GM21786 (cell line): ENCODE data around the gene SMIM29.
A peak's percentile ranks its signal among the peaks of the same experiment; 100 is the strongest.

Source experiments
- ATAC-seq: cut with Tn5 transposase; IDR thresholded peaks from one replicate; pipeline ENCODE4 v1.9.1; 2021; ENCODE audit not compliant: unreplicated experiment

Gene SMIM29

DNA sequence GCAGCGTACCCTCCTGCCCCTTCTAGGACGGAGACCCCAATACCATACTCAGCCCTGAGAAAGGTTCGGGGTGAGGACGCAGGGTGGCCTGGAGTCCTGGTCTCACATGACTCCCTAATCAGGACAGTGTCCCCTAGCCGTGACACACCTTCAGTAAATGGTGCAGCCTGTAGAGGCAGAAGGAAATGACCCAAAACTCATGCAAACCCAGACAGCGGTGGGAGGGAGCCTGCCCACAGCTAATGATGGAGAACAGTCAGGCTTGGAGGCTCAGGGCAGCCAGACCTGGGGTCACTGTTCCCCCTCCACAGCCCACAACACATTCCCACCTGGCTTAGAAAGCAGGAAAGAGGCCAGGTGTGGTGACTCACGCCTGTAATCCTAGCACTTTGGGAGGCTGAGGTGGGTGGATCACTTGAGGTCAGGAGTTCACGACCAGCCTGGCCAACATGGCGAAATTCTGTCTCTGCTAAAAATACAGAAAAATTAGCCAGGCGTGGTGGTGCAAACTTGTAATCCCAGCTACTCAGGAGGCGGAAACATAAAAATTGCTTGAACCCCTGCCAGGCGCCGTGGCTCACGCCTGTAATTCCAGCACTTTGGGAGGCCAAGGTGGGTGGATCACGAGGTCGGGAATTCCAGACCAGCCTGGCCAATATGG is 20.9 kb downstream of the SMIM29 start:
- ATAC-seq: no peak

DNA sequence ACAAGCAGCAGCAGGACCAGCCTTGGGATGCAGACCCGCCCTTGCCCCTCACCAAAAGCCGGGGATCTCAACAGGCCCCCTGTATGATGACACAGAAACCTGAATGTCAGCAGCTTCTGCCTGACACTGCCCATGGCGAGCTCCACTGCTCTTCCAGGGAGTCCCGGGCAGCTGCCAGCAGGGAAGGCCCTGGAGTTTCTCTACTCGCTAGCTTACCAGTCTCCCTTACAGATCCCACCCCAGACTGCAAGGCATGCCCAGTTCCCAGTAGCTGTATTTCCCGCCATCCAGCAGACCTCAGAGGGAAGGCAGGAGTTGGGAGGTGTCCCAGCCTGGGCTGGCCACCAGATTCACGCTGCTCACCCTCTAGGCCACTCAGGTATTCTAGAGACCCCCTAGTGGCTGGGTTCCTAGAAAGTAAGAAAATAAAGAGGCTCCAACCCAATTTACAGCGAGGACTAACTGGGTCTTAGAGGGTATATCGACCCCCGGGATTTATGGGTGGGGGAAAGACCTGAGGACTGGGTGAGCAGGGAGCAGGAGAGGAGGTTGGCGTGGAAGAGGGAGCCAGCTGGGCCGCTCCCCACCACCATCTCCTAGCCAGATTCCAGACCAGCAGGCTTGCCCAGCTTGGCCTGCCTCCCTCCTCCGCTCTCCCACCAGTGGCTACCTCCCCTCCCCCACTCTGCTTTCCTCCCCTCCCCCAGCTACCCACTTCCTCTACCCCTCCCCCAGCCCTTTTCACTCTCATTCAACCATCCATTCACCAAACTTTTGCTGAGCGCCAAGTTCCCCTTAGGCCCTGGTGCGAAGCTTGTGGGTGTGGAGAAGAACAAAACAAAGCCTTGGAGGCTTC is 21.8 kb downstream of the SMIM29 start:
- no peak for ATAC-seq

DNA sequence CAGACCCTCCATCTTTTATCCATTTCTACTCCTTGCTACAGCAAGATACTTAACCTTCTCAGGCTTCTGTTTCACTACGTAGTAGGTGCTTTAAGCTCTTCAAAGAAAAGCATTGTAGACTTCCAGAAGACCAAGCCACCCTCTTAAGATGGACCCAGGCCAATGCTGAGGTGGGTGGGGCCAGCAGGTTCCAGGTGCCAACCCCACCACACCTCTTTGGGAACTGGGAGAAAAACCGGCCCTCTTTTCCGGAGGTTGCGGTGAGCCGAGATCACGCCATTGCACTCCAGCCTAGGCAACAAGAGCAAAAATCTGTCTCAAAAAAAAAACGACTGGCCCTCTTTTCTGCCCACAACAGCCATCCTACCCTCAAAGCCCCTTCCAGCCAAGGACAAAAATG is 22.7 kb downstream of the SMIM29 start:
- no peak for ATAC-seq

DNA sequence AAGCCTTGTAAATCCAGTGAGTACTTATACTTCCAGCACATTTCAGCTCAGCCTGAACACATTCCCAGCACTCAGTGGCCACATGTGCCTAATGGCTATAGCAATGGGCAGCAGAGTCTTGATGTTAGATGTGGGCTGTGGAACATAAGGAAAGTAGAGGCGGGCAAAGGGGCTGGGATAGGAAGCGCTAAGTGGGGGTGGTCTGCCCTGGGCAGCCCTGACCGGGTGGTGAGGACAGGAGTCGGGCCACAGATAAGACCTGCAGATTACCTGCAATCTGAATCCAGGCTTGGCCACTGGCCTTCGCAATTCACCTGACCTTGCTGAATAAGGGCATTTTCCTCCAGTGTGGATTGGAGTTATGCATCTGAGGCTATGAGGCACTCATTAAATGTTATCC is 23.3 kb downstream of the SMIM29 start:
- ATAC-seq: no peak

DNA sequence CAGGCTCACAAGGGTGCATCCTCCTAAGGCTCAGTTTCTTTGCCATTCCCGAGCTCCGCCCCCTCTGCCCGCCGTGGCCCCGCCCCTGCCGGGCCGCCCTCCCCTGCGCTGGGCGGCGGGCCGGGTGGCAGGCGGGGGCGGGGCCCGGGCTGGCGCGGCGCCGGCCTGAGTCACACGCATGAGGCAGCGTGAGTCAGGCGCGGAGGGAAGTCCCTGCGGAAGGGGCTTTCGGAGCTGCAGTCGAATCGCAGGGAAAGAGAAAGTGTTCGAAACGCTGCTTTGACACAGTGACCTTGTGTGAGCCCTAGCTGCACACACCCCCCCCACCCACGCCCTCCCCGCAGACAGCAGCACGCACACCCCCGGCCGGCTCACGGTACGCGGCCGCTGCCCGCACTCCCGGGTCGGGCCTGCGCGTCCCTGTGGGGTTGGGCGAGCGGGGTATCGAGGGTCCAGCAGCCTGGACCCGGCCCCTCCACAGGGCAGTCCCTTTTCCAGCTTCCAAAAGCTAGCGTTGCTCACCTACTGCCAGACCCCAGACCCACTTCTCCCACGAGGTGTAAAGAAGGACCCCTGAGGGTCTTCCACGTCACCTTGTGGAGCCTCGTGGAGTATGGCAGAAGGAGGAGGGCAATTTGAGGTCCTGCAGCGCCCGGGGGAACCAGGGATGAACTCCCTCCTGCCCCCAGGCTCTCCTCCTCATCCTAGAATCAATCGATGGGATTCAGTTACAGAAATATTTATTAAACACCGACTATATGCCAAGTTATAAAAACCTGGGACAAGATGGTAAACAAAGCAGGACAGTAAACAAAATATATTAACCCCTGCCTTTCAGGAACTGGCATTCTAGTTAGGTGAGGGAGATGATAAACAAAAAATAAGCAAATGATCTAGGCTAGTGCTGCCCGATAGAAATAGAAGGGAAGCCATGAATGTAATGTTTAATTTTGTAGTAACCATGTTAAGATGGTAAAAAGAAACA is 24.6 kb downstream of the SMIM29 start:
- ATAC-seq: peak; percentile 82

DNA sequence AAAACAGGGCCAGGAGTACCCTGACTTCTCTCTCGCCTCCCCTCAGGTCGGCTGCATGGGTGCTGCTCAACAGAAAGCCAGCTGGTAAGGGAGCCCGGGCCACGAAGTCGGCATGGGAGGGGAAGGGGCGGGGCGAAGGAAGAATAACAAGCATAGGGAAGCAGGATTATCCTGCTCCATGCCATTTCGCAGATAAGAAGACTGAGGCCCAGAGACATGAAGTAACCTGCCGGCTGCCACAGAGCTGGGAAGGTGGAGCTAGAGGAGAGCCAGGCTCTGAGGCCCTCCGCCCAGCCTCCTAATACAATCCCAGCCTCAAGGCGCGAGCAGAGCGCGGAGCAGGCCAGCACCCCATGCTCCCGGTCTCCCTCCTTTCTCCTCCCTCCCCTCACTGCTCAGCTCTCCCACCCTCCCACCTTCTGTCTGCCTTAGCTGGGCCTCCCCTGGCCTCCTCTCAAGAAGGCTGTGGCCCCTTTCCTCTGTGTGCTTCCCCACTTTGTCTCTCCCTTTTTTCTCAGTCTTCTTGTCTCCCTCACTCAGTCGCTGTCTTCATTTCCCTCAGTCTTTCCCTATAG is 25.3 kb downstream of the SMIM29 start:
- no peak for ATAC-seq

DNA sequence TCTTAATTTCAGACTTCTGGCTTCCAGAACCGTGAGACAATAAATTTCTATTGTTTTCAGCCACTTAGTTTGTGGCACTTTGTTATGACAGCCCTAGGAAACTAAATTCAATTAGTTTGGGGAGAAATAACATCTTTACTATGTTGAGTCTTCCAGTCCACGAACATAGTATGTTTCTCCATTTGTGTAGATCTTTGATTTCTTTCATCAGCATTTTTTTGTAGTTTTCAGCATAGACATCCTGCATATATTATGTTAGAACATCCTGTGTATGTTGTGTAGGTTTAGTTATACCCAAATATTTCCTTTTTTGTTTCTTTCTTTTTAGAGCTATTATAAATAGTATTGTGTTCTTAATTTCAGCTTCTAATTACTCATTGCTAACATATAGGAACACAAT is 30.1 kb downstream of the SMIM29 start:
- no peak for ATAC-seq

DNA sequence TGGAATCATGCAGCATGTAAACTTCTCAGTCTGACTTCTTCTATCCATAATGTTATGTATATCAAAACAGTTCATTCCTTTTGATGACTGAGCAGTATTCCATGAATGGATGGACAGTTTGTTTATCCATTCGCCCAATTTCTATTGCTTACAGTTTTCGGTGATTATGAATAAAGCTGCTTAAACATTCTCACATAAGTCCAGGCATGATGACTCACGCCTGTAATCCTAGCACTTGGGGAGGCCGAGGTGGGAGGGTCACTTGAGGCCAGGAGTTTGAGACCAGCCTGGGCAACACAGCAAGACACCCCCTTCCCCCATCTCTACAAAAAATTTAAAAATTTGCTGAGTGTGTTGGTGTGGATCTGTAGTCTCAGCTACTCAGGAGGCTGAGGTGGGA is 35.0 kb downstream of the SMIM29 start:
- ATAC-seq: no peak

DNA sequence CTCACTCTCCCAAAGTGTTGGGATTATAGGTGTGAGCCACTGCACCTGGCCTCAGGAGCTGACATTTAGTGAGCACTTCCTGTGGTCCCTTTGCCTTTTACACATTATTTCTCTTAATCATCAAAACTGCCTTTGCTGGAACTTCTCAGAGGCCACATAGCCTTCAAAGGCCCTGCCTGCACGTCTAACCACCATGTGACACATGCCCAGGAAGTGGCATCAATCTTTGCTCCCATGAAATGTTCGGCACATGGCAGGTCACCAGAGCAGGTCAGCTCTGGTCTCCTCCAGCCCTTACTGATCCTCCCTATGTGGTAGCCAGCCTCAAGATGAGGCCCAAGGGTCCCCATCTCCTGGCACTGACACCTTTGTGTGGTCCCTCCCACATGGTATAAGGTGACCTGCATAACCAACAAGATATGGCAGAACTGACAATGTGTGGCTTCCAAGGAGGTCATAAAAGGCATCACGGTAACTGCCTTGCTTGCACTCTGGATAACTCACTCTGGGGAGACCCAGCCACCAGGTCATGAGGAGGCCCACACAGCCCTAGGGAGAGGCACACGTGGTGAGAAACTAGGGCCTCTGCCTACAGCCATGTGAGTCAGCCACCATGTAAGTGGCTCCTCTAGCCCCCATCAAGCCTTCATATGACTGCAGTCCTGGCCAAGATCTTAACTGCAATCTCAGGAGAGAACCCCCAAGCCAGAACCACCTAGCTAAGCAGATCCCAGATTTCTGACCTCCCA is 40.9 kb downstream of the SMIM29 start:
- no peak for ATAC-seq

DNA sequence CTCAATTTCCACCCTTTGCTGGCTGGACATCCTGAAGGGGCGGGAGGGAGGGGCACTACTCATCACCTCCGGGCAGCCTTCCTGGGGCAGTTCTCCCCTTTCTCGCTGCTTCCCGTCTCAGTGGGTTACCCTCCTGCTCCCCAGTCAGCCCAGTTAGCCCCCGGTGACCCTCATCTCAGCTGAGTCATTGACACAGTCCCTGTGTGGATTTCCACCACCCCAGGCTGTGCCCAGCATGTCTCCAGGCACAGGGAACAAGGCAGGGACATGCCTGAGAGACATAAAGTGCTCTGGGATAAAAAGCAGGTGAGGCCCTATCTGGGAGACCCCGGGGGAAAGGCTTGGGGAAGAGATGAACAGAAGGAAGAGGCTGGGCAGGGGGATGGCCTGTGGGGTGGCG is 42.1 kb downstream of the SMIM29 start:
- no peak for ATAC-seq

DNA sequence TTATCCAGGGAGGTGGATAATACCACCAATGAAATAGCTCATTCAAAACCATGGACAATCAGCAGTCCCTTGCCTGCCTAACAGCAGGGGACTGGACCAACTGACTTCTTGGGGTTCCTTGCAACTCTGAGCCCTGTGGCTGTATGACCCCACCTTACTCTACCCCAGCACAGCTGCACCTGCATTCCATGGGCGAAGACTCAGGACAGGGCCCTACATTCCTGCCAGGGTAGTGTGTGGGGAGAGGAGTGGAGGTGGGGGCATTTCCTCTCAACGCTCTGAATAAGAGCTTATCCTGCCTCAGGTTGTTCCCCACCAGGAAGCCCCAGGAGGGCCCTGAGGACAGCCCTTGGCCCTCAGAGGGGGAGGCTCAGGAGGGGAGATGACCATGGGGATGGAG is 42.9 kb downstream of the SMIM29 start:
- no peak for ATAC-seq

DNA sequence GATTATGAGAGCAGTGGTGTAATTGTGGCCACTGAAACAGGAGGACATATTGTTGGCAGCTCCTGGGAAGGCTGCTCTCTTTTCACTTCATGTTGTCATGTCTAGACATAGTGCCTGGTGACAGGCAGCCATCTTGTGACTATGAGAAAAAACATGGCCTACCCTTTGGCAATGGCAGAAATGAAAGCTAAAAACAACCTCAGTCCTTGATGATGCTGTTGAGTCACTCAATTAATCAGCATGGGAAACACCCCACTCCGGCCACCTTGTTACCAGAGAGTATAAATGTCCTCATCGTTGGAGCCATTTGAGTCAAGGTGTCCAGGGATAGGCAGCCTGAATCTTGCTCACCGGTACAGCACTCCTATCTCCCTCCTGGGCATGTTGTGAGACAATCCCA is 43.3 kb downstream of the SMIM29 start:
- ATAC-seq: no peak

DNA sequence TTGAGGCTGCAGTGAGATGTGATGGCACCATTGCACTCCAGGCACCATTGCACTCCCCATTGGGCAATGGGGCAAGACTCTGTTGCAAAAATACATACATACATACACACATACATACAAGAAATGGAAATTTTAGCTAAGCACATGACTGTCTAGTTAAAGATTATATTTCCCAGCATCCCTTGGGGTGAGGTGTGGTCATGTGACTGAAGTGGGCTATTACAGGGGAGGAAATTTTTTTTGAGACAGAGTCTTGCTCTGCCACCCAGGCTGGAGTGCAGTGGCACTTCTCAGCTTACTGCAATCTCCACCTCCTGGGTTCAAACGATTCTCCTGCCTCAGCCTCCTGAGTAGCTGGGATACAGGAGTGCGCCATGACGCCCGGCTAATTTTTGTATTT is 44.1 kb downstream of the SMIM29 start:
- ATAC-seq: no peak

DNA sequence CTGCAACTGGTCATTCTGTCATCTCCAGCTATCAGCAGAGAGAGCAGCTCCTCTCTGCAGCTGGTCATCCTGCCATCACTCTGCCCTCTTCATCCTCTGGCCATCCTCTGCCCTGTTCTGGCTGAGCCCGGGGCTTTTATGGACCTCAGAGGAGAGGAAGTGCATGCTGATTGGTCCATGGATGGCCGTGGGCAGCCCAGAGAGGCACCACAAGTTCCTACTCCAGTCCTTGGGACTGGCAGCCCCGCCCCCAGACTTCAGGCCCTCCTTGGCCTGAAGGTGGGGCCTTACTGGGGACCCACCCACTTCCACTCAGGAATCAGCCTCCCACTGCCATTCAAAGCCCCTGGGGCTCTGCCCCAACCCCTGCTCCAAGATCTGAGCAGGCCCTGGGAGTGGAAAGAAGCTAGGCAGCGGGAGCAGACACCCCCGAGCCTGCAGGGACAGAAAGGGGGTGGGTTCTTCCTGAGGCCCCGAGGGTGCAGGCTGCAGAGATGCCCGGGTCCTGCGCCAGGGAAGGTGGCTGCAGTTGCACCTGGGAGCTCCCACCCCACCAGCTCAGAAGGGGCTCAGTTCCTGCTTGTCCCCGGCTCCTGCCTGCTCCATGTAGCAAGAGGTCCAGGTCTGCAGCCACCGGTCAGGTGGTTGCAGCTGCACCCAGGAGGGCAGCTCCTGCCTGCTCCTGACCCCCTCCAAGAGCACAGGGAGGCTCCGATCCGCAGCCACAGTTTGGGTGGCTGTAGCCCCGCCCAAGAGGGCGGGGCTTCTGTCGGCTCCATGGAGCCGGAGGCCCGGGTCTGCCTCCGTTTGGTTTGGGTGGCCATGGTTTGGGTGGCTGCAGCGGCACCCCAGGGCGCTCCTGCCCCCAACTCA is 46.2 kb downstream of the SMIM29 start:
- ATAC-seq: no peak

DNA sequence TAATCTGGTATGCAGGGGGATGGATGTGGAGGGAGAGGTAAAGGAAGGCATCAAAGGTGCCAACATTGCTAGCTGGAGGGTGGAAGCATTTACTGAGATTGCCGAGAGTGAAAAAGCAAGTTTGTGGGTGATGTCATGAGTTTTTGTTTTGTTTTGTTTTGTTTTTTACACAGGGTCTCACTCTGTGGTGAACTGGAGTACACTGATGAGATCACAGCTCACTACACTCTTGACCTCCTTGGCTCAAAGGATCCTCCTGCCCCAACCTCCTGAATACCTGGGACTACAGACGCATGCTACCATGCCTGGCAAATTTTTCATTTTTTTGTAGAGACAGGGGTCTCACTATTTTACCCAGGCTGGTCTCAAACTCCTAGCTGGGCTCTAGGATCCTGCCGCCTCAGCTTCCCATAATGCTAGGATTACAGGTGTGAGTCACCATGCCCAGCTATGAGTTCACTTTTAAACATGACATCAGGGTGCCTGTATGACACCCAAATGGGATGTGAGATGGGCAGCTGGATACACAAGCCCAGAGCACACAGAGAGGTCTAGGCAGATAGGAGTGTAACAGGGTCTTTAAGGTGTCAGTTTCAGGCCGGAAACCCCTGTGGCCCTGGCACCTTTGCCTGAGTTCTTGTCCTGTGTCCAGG is 47.2 kb downstream of the SMIM29 start:
- ATAC-seq: no peak

DNA sequence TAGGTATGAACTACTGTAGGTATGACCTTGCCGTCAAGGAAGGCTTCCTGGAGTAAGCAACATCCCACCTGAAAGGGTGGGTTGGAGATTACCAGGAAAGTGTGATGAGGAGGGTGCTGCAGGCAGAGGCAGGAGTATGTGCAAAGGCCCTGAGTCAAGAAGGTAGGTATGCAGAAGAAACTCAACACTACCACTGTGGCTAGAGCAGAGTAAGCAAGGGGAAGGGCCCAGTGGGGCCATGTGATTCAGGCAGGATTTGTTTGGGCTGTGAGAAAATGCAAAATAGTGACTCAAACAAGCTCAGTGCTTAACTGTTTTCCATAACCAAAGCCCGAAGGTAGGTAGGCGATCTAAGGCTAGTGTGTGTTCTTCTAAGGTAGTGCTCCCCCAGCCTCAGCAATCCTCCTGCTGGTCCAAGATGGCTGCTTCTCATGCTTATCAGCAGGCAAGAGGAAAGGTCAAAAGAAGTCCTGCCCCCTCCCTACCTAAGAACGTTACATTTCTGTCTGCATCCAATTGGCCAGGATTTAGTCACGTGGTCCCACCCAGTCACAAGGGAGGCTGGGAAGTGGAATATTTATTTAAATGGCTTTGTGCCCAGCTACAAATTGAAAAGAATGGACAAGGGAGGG is 48.4 kb downstream of the SMIM29 start:
- ATAC-seq: no peak

DNA sequence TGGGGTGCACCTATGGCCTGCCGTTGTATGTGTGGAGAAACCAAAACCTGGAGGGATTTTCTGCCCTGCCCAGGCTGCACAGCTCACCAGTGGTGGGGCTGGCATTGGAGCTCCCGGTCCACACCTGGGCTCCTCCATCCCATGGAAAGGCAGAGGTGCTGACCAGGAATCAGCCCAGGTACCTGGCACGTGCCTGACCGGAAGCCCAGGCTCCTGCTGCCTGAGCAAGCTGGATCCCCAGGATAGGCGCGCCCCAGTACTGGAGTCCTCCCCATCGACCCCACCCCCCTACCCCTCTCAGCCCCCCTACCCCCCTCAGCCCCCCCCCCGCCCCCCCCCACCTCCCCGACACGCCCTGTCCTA is 52.0 kb downstream of the SMIM29 start:
- no peak for ATAC-seq
